Activated naive CD8-positive, alpha-beta T cell treated with anti-CD3 and anti-CD28 coated beads for 36 hours (primary cell): ENCODE measurements around the gene UBR7. TPM values are rescaled to one million over a fixed set of nuclear protein-coding genes. Genes with fewer than 3 reads are reported as not detected.
"Not testable (repeated sequence)": the region's sequence is repeated elsewhere in the genome, so short reads cannot be mapped to it uniquely, and the experiment has no call there.

Experiments
- DNase-seq: peaks from one replicate; pipeline ENCODE4 v3.0.0; 2021
- H3K27ac Mint-ChIP-seq: one replicate; pipeline ENCODE4 v1.8.0; 2022; ENCODE audit warnings: mild to moderate bottlenecking, moderate library complexity, mixed read lengths
- H3K27me3 Mint-ChIP-seq: one replicate; pipeline ENCODE4 v1.8.0; 2022; ENCODE audit warnings: mild to moderate bottlenecking, mixed read lengths
- H3K36me3 Mint-ChIP-seq: one replicate; pipeline ENCODE4 v1.8.0; 2021; ENCODE audit warnings: mild to moderate bottlenecking, mixed read lengths
- H3K4me1 Mint-ChIP-seq: one replicate; pipeline ENCODE4 v1.8.0; 2021; ENCODE audit warnings: mixed read lengths
- H3K4me3 Mint-ChIP-seq: one replicate; pipeline ENCODE4 v1.8.0; 2022; ENCODE audit warnings: mild to moderate bottlenecking, moderate library complexity, mixed read lengths
- H3K9me3 Mint-ChIP-seq: one replicate; pipeline ENCODE4 v1.8.0; 2022; ENCODE audit warnings: mixed read lengths
- total RNA-seq, 2 experiments: library from RNA; stranded (reverse); gene quantifications; one replicate each; pipeline ENCODE4 v1.2.3, GENCODE V29; 2021

Gene UBR7, protein sequence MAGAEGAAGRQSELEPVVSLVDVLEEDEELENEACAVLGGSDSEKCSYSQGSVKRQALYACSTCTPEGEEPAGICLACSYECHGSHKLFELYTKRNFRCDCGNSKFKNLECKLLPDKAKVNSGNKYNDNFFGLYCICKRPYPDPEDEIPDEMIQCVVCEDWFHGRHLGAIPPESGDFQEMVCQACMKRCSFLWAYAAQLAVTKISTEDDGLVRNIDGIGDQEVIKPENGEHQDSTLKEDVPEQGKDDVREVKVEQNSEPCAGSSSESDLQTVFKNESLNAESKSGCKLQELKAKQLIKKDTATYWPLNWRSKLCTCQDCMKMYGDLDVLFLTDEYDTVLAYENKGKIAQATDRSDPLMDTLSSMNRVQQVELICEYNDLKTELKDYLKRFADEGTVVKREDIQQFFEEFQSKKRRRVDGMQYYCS
- 10 to 100 TPM; 41.3 to 41.6 TPM for total RNA-seq

DNA sequence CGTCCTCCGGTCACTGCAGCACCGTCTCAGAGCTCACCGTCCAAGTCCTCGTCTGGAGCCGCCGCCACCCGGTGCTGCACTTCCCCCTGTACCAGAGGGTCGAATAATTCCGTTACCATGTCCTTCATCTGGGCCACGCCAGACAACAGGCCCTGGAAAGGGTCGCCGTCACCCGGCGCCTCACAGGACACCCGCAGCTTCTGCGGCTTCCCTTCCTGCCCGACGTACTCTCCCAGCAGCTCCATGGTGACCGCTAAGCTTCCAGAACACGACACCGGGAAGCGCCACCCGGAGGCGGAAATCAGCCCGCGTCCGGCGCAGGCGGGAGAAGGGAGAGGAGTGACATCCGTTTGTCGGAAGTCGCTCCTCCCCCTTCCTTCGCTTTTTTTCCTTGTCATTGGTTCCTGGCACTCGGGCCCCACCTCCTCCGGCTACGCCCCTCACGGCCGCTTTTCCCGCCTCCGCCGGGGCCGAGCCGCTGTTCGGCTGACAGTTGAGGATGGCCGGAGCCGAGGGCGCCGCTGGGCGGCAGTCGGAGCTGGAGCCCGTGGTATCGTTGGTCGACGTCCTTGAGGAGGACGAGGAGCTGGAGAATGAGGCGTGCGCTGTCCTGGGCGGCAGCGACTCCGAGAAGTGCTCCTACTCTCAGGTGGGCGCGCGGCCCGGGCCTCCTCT is at the start of gene UBR7, which contains the start of gene GON7:
TSS of gene UBR7 (plus strand) at position 464 of the 675 bp plus-strand sequence. CDS start at position 500, 36 bp downstream.
TSS of gene GON7 (minus strand) at position 273 of the 675 bp plus-strand sequence. CDS start at position 245, 28 bp downstream.
- H3K4me3 Mint-ChIP-seq = peak within 1 kb of the TSS; percentile 100
- DNase-seq = peak; percentile 92
- peaks cover 18% of the 10 kb centered on the region for H3K36me3 Mint-ChIP-seq
- peaks cover 26% of the 10 kb centered on the region for H3K4me1 Mint-ChIP-seq
- H3K9me3 Mint-ChIP-seq = no peaks in the 10 kb centered on the region
- no peaks in the 10 kb centered on the region for H3K27me3 Mint-ChIP-seq
- peak within 1 kb of the TSS; percentile 98 for H3K27ac Mint-ChIP-seq

DNA sequence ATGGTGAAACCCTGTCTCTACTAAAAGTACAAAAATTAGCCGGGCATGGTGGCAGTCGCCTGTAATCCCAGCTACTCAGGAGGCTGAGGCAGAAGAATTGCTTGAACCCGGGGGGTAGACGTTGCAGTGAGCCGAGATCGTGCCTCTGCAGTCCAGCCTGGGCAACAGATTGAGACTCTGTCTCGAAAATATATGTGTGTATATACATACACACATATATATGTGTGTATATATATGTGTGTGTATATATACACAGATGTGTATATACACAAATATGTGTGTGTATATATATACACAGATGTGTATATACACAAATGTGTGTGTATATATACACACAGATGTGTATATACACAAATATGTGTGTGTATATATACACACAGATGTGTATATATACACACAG is 48.7 kb upstream of the UBR7 start:
- not testable (repeated sequence) for DNase-seq, H3K9me3 Mint-ChIP-seq, H3K4me1 Mint-ChIP-seq, H3K27me3 Mint-ChIP-seq, H3K36me3 Mint-ChIP-seq, H3K27ac Mint-ChIP-seq, H3K4me3 Mint-ChIP-seq

DNA sequence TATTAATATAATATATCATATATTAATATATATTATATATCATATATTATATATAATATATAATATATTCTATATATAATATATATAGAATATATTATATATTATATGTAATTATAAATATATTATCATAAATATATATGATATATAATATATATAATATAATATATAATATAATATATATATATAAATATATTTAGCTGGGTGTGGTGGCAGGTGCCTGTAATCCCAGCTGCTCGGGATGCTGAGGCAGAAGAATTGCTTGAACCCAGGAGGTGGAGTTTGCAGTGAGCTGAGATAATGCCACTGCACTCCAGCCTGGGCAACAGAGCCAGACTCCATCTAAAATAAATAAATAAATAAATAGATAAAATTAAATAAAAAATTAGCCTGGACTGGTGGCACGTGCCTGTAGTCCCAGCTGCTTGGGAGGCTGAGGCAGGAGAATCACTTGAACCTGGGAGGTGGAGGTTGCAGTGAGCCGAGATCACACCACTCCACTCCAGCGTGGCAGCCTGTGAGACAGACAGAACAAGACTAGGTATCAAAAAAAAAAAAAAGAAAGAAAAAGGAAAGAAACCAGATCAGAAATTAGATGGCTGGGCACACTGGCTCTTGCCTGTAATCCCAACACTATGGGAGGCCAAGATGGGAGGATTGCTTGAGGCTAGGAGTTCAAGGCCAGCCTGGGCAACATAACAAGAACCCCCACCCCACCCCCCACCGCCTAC is 47.3 kb upstream of the UBR7 start:
- not testable (repeated sequence) for H3K27ac Mint-ChIP-seq, DNase-seq, H3K4me1 Mint-ChIP-seq, H3K4me3 Mint-ChIP-seq, H3K36me3 Mint-ChIP-seq, H3K9me3 Mint-ChIP-seq, H3K27me3 Mint-ChIP-seq

DNA sequence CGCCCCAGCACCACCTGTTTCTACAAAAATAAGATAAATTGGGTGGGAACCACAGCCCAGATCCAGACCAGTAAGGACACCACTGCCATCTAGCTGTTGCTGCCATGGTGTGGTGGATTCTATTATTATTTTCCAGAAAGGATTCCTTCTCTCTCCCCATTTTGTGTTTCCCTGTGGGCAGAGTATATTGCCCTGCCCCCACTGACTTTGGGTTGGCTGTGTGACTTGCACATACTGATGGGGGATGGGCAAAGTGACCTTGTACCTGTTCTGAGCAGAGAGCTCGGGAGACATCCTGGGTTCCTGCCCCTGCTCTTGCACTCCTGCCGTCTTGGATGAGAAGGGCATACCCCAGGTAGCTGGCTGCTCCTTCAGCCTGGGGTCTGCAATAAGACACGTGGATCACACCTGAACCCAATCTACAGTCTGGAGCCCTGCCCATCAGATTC is 46.7 kb upstream of the UBR7 start:
- DNase-seq = no peak
- Mint-ChIP-seq H3K9me3 (no peaks in the 10 kb centered on the region), H3K27ac (no peak overlapping the region), H3K36me3 (no peaks in the 10 kb centered on the region), H3K4me1 (no peaks in the 10 kb centered on the region), H3K27me3 (no peaks in the 10 kb centered on the region), H3K4me3 (no peak overlapping the region)

DNA sequence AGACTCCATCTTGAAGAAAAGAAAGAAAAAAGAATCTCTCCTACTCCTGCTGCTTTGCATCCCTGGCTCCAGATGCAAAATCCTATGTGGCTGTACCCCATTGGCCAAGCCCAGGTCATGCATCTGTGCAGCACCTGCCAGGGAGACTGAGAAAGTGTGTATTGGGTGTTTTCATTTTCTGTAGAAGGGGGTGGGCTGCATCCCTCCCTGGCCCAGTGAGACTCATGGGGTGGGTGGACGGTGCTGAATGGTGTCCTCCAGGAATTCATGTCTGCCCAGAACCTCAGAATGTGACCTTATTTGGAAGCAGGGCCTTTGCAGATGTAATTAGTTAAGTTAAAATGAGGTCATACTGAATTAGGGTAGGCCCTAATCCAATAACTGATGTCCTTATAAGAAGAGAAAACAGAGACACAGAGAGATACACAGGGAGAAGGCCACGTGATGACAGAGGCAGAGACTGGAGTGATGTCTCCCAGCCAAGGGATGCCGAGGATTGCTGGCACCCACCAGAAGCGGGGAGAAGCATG is 45.6 kb upstream of the UBR7 start:
- Mint-ChIP-seq H3K4me3 (no peak overlapping the region), H3K36me3 (no peaks in the 10 kb centered on the region), H3K27ac (no peak overlapping the region), H3K9me3 (no peaks in the 10 kb centered on the region), H3K4me1 (no peaks in the 10 kb centered on the region), H3K27me3 (no peaks in the 10 kb centered on the region)
- DNase-seq = no peak

DNA sequence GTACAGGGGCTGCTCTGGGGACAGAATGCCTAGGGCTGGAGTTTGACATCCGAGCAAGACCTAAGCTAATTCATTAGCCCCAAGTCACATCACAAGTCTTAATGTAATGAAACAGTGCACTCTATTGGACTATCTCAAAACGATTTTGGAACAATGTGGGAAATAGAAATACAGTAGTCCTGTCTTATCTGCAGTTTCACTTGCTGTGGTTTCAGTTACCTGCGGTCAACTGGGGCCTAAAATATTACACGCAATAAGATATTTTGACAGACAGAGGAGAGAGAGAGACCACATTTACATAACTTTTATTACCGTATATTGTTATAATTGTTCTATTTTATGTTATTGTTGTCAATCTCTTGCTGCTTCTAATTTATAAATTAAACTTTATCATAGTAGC is 43.5 kb upstream of the UBR7 start:
- Mint-ChIP-seq H3K27ac (no peak overlapping the region), H3K9me3 (no peaks in the 10 kb centered on the region), H3K4me3 (no peak overlapping the region)

DNA sequence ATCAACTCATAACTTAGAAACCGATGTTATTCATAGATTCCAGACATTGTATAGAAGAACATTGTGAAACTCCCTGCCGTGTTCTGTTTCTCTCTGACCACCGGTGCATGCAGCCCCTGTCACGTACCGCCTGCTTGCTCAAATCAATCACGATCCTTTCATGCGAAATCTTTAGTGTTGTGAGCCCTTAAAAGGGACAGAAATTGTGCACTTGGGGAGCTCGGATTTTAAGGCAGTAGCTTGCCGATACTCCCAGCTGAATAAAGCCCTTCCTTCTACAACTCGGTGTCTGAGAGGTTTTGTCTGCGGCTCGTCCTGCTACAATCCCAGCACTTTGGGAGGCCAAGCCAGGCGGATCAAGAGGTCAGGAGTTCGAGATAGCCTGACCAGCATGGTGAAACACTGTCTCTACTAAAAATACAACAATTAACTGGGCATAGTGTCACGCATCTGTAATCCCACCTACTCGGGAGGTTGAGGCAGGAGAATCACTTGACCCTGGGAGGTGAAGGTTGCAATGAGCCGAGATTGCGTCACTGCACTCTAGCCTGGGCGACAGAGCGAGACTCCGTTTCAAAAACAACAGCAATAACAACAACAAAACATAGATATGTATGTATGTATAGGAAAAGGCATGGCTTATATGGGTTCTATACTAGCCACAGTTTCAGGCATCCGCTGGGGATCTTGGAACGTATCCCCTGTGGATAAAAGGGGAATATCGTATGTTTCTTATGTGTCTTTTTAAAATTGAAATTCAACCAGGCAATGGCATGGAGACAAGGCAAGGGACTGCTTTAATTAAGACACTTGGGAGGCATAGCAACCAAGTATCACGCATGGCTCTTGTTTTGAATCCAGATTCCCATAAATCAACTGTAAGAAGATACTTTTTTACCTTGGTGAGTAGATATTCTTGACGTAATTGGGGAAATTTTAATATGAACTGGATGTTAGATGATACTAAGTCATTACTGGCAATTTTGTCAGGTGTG is 41.5 kb upstream of the UBR7 start:
- not testable (repeated sequence) for H3K27me3 Mint-ChIP-seq, H3K4me1 Mint-ChIP-seq, DNase-seq, H3K27ac Mint-ChIP-seq, H3K36me3 Mint-ChIP-seq, H3K9me3 Mint-ChIP-seq, H3K4me3 Mint-ChIP-seq

More for the DNA sequence above, 43.5 kb upstream of the UBR7 start:
- DNase-seq = no peak
- Mint-ChIP-seq H3K4me1 (no peaks in the 10 kb centered on the region), H3K27me3 (no peaks in the 10 kb centered on the region), H3K36me3 (no peaks in the 10 kb centered on the region)

DNA sequence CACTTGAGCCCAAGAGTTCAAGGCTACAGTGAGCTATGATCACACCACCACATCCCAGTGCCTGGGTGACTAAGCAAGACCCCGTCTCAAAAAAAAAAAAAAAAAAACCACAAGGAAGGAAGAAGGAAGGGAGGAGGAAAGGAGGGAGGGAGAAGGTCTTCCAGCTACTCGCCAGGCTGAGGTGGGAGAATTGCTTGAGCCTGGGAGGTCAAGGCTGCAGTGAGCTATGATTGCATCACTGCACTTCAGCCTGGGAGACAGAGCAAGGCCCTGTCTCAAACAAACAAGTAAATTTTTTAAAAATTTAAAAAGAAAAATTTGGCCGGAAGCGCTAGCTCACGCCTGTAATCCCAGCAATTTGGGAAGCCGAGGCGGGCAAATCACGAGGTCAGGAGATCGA is 38.4 kb upstream of the UBR7 start:
- not testable (repeated sequence) for H3K4me3 Mint-ChIP-seq, H3K27ac Mint-ChIP-seq, DNase-seq, H3K27me3 Mint-ChIP-seq, H3K4me1 Mint-ChIP-seq, H3K36me3 Mint-ChIP-seq, H3K9me3 Mint-ChIP-seq

DNA sequence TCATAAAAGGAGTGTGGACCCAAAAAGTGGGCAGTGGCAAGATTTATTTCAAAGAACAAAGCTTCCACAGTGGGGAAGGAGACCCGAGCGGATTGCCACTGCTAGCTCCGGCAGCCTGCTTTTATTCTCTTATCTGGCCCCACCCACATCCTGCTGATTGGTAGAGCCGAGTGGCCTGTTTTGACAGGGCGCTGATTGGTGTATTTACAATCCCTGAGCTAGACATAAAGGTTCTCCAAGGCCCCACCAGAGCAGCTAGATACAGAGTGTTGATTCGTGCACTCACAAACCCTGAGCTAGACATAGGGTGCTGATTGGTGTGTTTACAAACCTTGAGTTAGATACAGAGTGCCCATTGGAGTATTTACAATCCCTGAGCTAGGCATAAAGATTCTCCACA is 37.4 kb upstream of the UBR7 start:
- not testable (repeated sequence) for DNase-seq, H3K36me3 Mint-ChIP-seq, H3K9me3 Mint-ChIP-seq, H3K4me1 Mint-ChIP-seq, H3K4me3 Mint-ChIP-seq, H3K27me3 Mint-ChIP-seq, H3K27ac Mint-ChIP-seq

DNA sequence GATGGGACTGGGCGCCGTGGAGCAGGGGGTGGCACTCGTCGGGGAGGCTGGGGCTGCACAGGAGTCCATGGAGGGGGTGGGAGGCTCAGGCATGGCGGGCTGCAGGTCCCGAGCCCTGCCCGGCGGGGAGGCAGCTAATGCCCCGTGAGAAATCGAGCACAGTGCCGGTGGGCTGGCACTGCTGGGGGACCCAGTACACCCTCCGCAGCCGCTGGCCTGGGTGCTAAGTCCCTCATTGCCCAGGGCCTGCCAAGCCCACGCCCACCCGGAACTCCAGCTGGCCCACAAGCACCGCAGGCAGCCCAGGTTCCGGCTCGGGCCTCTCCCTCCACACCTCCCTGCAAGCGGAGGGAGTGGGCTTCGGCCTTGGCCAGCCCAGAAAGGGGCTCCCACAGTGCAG is 36.9 kb upstream of the UBR7 start:
- not testable (repeated sequence) for H3K27me3 Mint-ChIP-seq, H3K4me3 Mint-ChIP-seq, H3K36me3 Mint-ChIP-seq, DNase-seq, H3K27ac Mint-ChIP-seq, H3K9me3 Mint-ChIP-seq, H3K4me1 Mint-ChIP-seq

DNA sequence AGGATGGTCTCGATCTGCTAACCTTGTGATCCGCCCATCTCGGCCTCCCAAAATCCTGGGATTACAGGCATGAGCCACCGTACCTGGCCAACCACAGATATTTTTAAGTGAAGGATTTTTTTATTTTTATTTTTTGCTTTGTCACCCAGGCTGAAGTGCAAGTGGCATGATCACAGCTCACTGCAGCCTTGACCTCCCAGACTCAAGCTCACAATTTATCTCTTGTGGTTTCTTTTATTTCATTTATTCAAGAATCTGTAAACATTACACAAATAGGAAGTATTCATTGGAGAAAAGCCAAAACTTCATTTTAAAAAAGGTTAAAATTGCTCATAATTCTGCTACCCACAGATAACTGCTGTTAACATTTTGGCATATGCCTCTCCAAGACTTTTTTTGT is 35.7 kb upstream of the UBR7 start:
- Mint-ChIP-seq H3K36me3 (no peaks in the 10 kb centered on the region), H3K9me3 (no peaks in the 10 kb centered on the region), H3K27me3 (peaks cover 4% of the 10 kb centered on the region), H3K4me1 (no peaks in the 10 kb centered on the region), H3K27ac (no peak overlapping the region), H3K4me3 (no peak overlapping the region)
- no peak for DNase-seq

DNA sequence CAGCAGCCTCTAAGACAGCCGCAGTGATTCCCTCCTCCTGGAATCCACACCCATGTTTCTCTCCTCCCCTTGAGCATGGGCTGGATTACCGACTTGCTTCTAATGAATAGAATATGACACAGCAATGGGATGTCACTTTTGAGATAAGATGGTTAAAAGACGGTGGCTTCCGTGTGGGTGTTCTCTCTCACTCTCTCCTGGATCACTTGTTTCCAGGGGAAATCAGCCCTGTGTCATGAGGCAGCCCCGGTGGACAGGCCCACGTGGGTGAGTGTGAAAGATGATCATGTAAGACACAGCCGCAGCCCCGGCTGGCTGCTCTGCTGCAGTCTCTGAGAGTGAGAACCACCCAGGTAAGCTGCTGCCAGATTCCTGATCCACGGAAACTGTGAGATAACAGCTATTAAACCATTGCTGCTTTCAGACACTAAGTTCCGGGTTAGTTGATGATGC is 33.1 kb upstream of the UBR7 start:
- Mint-ChIP-seq H3K4me1 (peaks cover 4% of the 10 kb centered on the region), H3K9me3 (no peaks in the 10 kb centered on the region), H3K36me3 (no peaks in the 10 kb centered on the region), H3K27ac (no peak overlapping the region), H3K4me3 (no peak overlapping the region), H3K27me3 (peaks cover 4% of the 10 kb centered on the region)
- DNase-seq = no peak

DNA sequence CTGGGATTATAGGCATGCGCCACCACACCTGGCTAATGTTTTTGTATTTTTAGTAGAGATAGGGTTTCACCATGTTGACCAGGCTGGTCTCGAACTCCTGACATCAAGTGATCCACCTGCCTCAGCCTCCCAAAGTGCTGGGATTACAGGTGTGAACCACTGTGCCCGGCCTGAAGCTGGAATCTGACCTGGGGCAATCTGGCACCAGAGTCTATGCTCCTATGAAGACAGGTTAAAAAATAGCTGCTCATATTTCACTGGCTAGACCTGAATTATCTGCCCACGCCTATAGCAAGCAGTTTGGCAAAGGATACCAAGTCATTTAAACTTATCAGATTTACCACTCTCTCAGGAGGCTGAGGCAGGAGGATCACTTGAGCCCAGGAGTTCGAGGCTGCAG is 32.3 kb upstream of the UBR7 start:
- H3K4me1 Mint-ChIP-seq = not testable (repeated sequence)

DNA sequence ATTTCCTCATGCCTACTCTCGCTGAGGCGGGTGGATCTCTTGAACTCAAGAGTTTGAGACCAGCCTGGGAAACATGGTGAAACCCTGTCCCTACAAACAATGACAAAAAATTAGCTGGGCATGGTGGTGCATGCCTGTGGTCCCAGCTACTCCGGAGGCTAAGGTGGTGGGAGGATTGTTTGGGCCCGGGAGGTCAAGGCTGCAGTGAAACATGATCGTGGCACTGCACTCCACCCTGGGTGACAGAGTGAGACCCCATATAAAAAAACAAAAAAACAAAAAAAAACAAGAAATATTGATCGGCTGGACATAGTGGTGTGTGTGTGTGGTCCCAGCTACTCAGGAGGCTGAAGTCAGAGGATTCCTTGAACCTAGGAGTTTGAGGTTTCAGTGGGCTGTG is 31.6 kb upstream of the UBR7 start:
- Mint-ChIP-seq H3K27ac (no peak overlapping the region), H3K4me3 (no peak overlapping the region), H3K9me3 (no peaks in the 10 kb centered on the region), H3K27me3 (peaks cover 4% of the 10 kb centered on the region), H3K4me1 (peaks cover 4% of the 10 kb centered on the region), H3K36me3 (no peaks in the 10 kb centered on the region)
- DNase-seq = no peak

More for the DNA sequence above, 32.3 kb upstream of the UBR7 start:
- H3K4me3 Mint-ChIP-seq, H3K27ac Mint-ChIP-seq, H3K36me3 Mint-ChIP-seq, H3K27me3 Mint-ChIP-seq, DNase-seq, H3K9me3 Mint-ChIP-seq: not testable (repeated sequence)
